Cerebellar nuclear complex (tissue), 1 donor: ENCODE data around the gene CDK17.
"Not testable (repeated sequence)": the region's sequence is repeated elsewhere in the genome, so short reads cannot be mapped to it uniquely, and the experiment has no call there.

Experiments used
- DNase-seq, 2 experiments: peaks; one replicate each; lab custom pipeline; 2025; lab: John Stamatoyannopoulos, UW

Gene CDK17

DNA sequence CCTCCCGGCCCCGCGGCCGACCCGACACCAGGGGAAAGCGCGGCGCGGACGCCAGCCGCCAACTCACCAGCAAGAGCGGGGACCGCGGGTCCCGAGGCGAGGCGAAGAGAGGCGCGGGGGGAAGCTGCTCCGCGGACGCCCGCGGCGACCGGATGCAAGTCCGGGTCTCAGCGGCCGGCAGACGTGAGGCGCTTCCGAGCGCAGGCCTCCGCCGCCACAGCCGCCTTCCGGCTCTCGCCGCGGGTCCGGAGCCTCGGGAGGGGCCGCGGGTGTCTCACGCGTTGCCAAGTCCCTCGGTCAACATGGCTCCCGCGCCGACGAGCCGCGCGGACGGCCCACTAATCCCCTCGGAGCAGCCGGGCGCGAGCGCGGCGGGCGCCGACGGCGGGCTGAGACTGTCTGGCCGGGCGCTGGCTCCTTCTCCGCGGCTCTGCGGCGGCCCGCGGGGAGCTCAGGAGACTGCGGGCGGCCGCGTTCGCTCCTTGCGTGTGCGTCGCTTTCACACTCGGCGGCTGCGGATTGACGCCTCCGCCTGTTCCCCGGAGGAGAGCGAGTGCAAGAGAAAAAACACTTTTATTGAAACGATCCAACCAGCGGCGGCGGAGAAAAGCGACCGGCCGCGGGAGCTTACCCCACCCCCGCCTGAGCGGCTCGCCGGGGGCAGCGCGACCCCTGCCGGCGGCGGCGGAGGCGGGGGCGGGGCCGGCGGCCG is at the start of gene CDK17:
CDK17 (minus strand) TSS at position 521 of the 712 bp plus-strand sequence. CDS start 65,603 bp downstream, outside the sequence.
- DNase-seq: peak in 1 of 2 experiments; percentile 8

DNA sequence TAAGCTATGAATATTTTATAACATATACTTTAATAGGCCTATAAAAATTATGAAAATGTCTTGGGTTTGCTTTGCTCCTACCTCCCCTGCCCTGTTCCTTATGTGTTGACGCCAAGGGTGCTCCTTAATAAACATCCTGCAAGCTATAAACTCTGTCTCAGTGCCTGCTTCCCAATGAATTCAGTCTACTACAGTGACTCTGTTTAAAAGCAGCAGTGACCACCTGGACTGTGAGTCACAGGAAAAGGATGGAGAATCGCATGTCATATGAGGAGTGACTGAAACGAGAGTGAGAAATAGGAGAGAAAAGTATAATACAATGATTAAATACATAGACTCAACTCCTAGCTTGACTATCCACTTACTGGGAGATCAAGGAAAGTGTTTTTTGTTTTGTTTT is 48.1 kb upstream of the CDK17 start:
- DNase-seq: no peak

DNA sequence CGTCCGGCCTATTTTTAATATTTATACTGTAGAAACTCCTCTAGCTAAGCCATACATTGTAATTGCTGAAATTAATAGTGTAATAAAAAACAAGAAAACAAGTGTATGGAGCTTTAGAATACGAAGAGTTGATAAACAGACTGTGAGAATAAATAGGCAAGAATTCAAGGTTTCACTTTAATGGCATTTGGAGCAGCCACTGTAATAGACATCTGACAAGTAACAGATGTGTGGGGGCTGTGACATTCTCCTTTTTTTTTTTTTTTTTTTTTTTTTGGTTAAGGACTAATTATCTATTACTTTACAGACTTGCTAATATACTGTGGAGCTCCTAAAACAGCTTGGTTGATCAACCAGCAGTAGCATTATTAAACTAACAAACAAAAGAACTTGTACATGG is 47.0 kb upstream of the CDK17 start:
- DNase-seq: no peak

DNA sequence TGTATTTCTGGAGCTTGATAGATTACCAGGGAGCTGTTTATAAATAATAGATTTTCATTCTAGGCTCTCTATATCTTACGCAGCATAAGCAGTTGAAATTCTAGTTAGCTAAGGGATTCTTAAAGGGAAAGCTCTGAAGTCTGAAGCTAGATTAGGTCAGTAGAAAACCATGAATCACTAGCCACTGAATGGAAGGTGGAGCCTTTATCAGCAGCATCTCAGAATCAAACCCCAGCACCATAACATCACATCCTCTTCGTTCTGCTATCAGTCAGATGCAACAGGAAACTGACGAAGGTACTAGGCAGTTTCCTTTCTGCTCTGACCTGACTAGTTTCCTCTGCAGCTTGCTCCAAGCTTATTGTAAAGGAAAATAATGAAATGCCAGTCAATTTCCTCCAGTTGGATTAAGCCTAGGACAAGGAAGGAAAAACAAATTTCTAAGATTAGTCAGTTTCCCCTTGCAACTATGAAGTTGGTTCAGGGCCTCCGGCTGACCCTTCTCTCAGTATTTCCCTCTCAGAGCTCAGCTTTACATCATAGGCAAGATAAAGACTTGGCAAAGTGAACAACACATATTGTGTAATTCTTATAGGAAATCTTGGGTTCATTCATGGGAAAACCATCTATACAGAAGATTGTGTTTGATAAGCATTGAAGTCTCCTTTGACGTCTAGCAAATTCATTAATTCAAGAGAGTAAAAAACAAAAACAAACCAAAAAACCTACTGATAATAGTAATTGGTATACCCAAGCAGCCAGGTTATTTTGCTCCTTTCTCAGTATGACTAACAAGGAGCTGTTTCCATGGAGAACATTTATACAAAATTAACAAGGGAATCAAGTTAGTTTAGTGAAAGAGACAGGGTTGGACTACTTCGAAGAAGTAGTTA is 45.7 kb upstream of the CDK17 start:
- no peak for DNase-seq

DNA sequence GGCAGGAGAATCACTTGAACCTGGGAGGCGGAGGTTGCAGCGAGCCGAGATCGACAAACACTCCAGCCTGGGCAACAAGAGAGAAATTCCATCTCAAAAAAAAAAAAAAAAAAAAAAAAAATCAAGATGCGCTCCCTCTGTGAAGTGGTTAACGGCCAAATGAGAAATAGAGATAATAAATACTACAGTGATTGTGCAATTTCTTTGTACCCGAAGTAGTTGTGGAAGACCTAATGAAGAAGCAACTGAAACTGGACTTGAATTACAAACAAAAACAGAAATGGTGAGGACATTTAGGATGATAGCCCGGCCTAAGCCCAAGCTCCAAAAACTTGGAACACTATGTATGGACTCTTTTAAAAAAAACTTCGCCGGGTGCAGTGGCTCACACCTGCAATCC is 44.2 kb upstream of the CDK17 start:
- no peak for DNase-seq

DNA sequence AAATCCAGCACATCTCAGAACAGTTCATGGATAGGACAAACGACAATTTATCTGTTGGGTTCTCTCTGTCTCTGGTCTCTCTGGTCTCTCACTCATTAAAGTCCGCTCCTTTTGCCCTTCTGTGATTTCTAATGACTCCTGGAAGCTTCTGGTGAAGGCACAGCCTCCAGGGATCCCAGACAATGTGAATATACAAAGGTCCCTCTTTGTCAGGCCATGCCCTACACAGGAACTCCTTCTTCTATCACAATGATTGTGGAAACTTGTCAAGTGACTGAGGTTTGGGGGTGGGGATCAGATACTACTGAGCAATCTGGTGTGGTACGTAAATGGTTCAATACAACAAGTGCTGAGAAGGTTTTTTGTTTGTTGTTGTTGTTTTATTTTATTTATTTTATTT is 42.7 kb upstream of the CDK17 start:
- no peak for DNase-seq

DNA sequence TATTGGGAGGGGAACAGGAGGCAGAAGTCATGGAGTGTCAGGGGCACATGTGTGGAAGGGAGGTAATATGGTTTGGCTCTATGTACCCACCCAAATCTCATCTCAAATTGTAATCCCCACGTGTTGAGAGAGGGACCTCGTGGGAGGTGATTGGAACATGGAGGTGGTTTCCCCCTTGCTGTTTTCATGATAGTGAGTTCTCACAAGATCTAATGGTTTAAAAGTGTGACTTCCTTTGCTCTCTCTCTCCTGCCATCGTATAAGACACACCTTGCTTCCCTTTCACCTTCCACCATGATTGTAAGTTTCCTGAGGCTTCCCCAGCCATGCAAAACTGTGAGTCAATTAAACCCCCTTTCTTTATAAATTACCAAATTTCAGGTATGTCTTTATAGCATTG is 41.6 kb upstream of the CDK17 start:
- no peak for DNase-seq

DNA sequence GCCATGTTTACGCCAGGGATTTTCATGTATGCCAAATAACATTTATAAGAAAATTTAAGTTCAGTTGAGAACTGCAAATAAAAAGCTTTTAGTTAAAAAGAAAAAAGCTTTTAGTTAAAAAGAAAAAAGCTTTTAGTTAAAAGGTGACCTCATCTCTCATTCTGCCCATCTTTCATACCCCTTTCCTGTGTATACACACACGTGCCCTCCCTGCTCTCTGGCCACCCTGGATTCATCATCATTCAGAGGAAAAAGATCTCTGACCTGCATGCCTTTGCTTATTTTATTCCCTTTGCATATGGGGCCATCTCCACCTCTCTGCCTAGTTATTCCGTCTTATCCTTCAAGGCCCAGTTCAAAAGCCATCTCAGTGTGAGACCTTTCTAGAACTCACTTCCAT is 38.1 kb upstream of the CDK17 start:
- DNase-seq: no peak

DNA sequence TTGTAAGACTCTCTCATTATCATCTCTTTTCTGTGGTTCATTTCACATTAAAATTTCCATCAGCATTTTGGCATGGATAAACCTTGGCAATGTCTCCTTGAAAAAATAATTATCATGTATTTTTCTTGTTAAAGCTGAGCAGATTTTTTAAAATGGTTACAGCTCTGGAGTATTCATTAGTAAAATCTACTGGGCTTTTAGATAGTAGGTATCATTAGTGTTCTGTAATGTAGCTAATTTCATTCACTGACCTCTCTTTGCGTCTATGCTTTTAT is 36.9 kb upstream of the CDK17 start:
- DNase-seq: no peak

DNA sequence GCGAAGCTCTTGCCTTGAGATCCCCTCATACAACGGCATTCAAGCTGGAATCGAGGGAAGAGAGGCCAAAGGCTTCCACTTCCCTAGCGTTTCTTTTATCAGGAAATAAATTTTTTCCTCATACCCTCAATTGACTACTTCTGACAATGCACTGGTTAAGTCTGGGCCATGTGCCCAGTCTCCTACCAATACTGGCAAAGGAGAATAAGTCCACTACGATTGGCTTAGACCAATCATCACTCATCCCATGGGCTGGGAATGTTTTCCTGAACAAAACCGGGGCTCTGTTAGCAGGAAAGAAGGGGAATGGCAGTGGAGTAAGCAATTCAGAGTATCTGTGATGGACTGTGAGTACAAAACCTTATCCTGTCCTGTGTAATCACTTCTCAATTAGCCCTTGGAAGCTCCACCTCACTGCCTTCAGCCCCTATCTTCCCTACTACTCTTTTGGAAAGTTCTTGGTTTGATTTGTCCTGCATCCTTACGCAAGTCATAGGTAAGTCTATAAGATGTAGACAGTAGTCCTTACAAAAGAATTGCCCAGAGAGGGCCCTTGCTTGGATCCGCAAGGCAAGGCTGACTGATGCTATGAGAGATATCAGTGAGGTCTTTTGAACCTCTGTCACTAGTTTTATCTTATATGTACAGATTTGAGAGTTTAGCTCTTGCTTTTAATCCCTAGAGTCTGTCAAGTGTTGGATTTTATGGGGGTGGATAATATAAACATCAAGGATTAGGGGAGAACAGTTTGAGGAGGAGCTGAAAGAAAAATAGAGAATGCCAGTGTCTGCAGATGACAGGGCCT is 36.3 kb upstream of the CDK17 start:
- DNase-seq: no peak

DNA sequence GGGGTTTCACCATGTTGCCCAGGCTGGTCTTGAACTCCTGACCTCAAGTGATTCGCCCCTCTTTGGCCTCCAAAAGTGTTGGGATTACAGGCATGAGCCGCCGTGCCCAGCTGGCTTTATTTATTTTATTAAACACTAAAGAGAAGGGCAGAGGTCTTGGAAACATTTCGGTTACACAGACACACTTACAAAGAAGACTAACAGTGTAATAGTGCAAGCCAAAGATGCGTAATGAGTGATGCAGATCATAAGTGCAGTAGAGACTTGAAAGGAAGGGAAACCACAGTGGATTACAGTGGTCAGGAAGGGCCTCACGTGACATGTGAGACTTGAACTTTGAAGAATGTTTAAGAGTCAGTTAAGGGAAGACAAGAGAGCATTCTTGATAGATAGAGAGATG is 33.9 kb upstream of the CDK17 start:
- DNase-seq: no peak

DNA sequence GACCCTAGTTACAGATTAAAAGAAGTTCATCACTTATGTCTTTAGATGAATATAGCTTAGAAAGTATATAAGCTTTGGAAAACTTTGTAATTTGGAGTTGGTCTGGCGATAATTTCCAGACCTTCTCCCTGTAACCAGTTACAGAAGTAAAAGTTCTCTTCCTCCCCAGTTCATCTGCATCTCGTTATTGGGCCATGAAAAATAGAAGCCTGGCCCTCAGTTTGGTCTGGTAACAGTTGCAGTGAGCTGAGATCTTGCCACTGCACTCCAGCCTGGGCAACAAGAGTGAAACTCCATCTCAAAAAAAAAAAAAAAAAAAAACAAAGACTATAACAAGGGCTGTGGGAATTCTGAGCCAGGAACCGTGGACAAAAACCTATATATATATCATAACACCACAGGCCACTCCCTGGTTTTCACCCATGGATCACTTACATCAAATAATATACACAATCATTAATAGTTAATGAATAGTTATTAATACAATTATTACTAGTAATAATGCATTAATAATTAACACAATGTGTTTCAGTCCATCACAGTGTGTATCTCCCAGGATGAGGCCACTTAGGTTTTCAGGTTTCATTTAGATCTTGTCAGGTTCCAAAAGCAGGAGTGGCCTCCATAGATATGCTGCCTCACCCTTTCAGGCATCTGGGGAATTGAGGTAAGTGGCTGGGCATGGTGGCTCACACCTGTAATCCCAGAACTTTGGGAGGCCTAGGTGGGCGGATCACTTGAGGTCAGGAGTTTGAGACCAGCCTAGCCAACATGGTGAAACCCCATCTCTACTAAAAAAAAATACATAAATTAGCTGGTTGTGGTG is 32.5 kb upstream of the CDK17 start:
- DNase-seq: not testable (repeated sequence)

DNA sequence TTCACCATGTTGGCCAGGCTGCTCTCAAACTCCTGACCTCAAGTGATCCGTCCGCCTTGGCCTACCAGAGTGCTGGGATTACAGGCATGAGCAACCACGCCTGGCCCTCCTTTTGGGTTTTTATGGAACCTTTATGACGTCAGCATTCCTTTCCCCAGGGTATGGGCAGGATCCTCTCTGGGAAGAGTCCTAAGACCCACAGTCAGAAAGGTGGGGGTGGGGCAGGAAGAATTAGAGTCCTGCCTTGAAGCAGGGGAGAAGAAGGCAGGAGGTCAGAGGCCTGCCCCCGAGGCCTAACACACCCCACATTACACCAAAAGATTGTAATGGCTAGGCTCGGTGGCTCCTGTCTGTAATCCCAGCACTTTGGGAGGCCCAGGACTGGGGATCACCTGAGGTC is 30.8 kb upstream of the CDK17 start:
- no peak for DNase-seq

DNA sequence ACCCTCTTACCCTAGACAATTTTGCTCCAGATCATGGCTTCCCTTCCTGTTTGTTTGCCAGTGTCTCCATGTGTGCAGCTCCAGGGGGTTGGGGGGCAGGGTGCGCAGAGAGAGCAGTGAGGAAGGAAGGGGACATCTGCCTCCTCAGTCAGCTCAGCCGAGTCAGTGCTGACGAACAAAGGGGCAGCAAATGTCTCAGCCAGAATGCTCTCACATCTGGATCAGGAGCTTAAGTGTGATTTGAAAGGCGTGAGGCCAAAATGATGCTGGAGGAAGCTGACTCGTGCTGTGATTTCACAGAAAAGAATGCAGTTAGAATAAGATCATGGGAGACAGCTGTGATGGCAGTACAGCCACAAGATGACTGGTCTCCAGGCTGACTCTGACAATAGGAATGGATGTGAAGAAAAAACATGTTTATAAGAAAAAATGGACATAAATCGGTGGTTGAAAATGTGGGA is 27.1 kb upstream of the CDK17 start:
- no peak for DNase-seq

DNA sequence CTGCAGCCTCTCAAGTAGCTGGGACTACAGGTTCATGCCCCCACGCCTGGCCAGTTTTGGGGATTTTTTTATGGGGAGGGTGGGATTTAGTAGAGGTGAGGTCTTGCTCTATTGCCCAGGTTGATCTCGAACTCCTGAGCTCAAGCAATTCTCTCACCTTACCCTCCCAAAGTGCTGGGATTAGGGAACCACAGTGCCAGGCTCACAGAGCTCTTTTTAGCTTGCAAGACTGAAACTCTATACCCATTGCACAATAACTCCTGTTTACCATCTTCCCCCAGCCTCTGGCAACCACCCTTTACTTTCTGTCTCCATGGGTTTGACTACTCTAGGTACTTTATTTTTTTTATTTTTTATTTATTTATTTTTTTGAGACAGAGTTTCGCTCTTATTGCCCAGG is 25.7 kb upstream of the CDK17 start:
- DNase-seq: no peak

DNA sequence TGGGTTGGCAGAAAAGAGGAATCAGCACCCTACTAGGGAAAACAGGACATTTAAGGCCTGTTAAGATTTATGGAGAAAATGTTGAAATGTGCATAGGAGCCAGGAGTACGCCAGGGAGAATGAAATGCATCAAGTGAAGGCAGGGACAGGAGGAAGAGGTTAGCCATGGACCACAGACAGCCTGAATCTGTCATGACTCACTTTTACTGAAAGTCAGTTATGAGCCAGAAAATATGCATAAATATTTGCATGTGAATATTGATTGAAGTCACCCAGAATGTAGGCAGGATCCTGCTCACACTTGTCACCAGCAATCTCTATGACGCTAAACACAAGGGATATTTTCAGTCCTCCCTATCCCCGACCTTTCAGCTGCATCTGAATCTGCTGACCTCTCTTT is 25.1 kb upstream of the CDK17 start:
- no peak for DNase-seq

DNA sequence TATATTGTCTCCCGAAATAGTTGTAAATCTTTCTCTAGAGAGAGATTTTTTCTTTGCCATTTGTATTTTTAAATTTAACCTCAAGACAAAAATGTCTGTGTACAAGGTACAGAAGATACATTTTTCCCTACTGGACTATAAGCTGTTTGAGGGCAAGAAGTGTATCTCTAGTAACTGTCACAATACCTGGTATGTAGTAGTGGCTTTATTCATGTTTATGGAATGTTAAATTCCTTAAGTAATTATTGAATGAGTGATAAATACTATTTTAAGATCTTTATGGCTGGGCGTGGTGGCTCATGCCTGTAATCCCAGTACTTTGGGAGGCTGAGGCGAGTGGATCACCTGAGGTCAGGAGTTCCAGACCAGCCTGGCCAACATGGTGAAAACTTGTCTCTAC is 24.4 kb upstream of the CDK17 start:
- DNase-seq: no peak

DNA sequence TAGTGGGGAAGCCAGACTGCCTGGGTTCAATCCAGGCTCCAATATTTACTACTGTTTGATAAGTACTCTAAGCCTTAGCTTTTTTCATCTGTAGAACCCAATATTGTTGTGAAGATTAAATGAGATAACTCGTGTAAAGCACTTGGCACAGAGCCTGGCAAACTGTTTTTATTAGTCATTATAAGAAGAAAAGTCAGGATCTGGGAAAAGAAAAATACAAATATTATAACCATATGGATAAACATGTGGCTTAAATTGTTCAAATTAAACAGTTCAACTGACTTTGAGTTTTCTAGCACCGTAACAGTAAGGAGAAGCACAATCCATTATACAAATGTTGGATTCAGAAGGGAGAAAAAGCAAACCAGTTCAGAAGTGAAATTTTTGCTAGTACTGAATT is 22.0 kb upstream of the CDK17 start:
- DNase-seq: no peak

DNA sequence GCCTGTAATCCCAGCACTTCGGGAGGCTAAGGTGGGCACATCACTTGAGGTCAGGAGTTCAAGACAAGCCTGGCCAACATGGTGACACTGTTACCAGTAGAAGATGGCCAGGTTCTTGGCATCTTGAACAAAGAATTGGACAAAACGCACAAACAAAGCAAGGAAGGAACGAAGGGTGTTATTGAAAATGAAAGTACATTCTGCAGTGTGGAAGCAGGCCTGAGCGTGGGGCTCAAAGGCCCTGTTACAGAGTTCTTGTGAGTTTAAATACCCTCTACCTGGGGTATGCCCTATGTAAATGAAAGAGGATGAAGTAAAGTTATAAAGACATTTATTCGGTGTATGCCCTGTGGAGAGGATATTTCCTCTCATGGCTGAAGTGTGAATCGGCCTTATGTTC is 20.8 kb upstream of the CDK17 start:
- no peak for DNase-seq

DNA sequence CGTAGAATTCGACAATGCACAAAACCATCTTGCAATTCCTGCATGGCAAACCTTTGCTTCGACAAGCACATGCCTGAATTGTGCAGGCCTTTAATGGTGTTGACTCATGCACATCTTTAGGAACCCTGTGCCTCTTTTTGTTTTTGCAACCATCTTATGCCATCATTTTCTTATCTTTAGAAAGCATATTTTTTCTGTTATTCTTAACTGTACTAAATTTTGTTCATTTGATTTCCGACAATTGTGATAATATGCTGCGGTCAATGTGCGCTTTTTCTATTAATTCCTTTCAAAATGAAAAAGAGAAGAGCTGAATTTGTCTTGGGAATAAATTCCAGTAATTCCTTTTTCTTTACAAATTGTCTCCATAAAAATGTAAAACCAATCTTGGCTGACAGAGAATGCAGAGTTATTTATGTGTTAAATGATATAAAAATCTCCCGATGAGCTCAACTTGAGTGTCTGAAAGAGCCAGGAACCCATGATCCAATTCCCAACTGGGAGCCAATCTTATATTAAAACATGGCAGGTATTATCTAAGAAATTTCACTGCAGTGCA is 20.1 kb upstream of the CDK17 start:
- DNase-seq: no peak

DNA sequence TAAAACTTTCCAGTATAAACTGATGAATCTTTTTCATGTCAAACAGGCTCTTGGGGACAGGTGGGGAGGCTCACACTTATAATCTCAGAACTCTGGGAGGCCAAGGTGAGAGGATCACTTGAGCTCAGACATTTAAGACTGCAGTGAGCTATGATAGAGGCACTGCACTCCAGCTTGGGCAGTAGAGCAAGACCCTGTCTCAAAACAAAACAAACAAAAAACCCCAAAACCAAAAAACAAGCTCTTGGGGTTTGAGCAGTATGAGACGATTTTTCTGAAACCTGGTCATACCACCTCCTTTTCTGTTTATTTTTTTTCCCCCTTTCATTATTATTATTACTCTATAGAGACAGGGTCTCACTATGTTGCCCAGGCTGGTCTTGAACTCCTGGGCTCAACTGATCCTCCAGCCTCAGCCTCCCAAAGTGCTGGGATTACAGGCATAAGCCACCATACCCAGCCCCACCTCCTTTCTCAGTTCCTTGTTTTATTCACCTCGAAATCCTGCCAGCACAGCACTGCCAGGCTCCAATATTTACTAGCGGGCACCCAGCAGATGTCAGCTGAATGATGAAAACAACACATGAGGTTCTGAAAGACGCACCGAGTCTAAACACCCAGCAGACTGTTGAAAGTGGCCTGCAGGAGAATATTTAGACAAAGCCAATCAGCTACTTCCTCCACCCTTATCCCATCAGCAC is 19.5 kb upstream of the CDK17 start:
- no peak for DNase-seq
